ENCODE data around the gene CFAP99.

DNA sequence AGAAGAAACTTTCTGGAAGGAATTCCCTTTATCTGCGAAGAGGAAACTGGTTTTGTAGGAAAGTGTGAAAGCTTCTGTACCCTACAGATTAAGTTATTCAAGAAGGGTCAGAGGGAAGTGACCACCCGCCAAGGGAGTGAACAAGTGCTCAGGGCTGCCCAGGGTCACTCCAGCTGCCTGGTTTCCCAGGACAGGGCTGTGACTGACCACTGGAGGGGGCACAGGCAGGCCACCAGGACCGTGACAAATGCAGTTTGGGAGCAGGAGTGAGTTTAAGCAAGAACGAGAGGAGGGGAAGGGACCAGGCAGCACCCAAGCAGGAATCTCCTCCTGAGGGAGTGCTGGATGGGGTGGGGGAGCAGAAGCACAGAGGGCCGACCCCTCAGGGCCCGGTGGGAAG is 34.5 kb upstream of the CFAP99 start:
- no peak for TF ChIP-seq EP300 (IDR thresholded peaks at IDR 0.05)
- TF ChIP-seq POLR2AphosphoS5 (IDR thresholded peaks at IDR 0.05), result no peak

All from stomach (tissue), 4 donors.